Activated naive CD4-positive, alpha-beta T cell treated with anti-CD3 and anti-CD28 coated beads, Interleukin-2, amount 50 U/mL, for 24 hours (primary cell): ENCODE measurements around the gene ZCCHC17.
"Not testable (repeated sequence)": the region's sequence is repeated elsewhere in the genome, so short reads cannot be mapped to it uniquely, and the experiment has no call there.

ENCODE experiments used
- H3K27ac Mint-ChIP-seq: one replicate; pipeline ENCODE4 v1.8.0; 2021; ENCODE audit warnings: mild to moderate bottlenecking, mixed read lengths
- H3K27me3 Mint-ChIP-seq: one replicate; pipeline ENCODE4 v1.8.0; 2021; ENCODE audit warnings: mixed read lengths
- H3K36me3 Mint-ChIP-seq: one replicate; pipeline ENCODE4 v1.8.0; 2021; ENCODE audit warnings: mixed read lengths
- H3K4me1 Mint-ChIP-seq: one replicate; pipeline ENCODE4 v1.8.0; 2021; ENCODE audit warnings: mixed read lengths
- H3K4me3 Mint-ChIP-seq: one replicate; pipeline ENCODE4 v1.8.0; 2021; ENCODE audit warnings: mild to moderate bottlenecking, mixed read lengths
- H3K9me3 Mint-ChIP-seq: one replicate; pipeline ENCODE4 v1.8.0; 2021; ENCODE audit warnings: mixed read lengths

The ZCCHC17 gene

GRCh38 chr1:31296486-31297276 is at the start of gene ZCCHC17, which contains the start of gene SNRNP40:
Gene ZCCHC17, plus strand, starts transcription at chr1:31297032. Its CDS starts 13,067 bp downstream, at chr1:31310099.
Gene SNRNP40, minus strand, starts transcription at chr1:31296788. Its CDS starts 37 bp downstream, at chr1:31296751.
- H3K4me3 Mint-ChIP-seq, result no peak within 1 kb of the TSS
- H3K36me3 Mint-ChIP-seq, result peaks cover 18% of the 10 kb centered on the region
- H3K27ac Mint-ChIP-seq, result no peak within 1 kb of the TSS
- H3K4me1 Mint-ChIP-seq, result peaks cover 53% of the 10 kb centered on the region
- no peaks in the 10 kb centered on the region for H3K27me3 Mint-ChIP-seq
- no peaks in the 10 kb centered on the region for H3K9me3 Mint-ChIP-seq

GRCh38 chr1:31248276-31248675 is 48.6 kb upstream of the ZCCHC17 start:
- no peaks in the 10 kb centered on the region for H3K4me1 Mint-ChIP-seq
- H3K36me3 Mint-ChIP-seq, result no peaks in the 10 kb centered on the region
- no peak overlapping the region for H3K27ac Mint-ChIP-seq
- no peaks in the 10 kb centered on the region for H3K9me3 Mint-ChIP-seq
- H3K27me3 Mint-ChIP-seq, result no peaks in the 10 kb centered on the region
- H3K4me3 Mint-ChIP-seq, result no peak overlapping the region

GRCh38 chr1:31249854-31250253 is 47.0 kb upstream of the ZCCHC17 start:
- Mint-ChIP-seq H3K4me1 (no peaks in the 10 kb centered on the region), H3K36me3 (peaks cover 1% of the 10 kb centered on the region), H3K27me3 (no peaks in the 10 kb centered on the region), H3K9me3 (no peaks in the 10 kb centered on the region), H3K27ac (no peak overlapping the region), H3K4me3 (no peak overlapping the region)

GRCh38 chr1:31257213-31257612 is 39.6 kb upstream of the ZCCHC17 start:
- Mint-ChIP-seq H3K36me3 (peaks cover 18% of the 10 kb centered on the region), H3K9me3 (no peaks in the 10 kb centered on the region), H3K4me1 (no peaks in the 10 kb centered on the region)

GRCh38 chr1:31258581-31258980 is 38.3 kb upstream of the ZCCHC17 start:
- Mint-ChIP-seq H3K36me3 (peaks cover 18% of the 10 kb centered on the region), H3K4me1 (no peaks in the 10 kb centered on the region), H3K4me3 (no peak overlapping the region), H3K27me3 (no peaks in the 10 kb centered on the region), H3K27ac (no peak overlapping the region), H3K9me3 (no peaks in the 10 kb centered on the region)

More at GRCh38 chr1:31257213-31257612, 39.6 kb upstream of the ZCCHC17 start:
- Mint-ChIP-seq H3K27me3 (no peaks in the 10 kb centered on the region), H3K27ac (no peak overlapping the region), H3K4me3 (no peak overlapping the region)

- Mint-ChIP-seq H3K9me3 (no peaks in the 10 kb centered on the region), H3K27me3 (no peaks in the 10 kb centered on the region), H3K27ac (no peak overlapping the region), H3K4me3 (no peak overlapping the region), H3K4me1 (no peaks in the 10 kb centered on the region), H3K36me3 (peaks cover 22% of the 10 kb centered on the region)
These were observed 37.1 kb upstream of the ZCCHC17 start for GRCh38 chr1:31259746-31260145.

DNA sequence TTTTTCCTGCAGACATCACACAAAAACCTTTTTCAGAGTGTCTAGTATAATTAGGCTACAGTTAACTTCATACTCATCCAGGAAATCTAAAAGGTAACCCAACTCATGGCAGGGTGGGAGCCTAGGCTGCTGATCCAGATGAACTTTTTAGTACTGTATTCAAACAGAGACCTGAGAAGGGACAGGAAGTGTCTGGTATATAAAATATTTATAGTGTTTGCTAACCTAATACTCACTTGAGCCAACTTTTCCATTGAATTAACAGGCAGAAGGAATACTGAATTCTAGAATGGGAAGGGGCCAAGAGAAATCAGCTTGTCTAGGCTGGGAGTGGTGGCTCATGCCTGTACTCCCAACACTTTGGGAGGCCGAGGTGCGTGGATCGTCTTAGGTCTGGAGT is 34.9 kb upstream of the ZCCHC17 start:
- Mint-ChIP-seq H3K27ac (no peak overlapping the region), H3K9me3 (no peaks in the 10 kb centered on the region), H3K4me3 (no peak overlapping the region), H3K4me1 (no peaks in the 10 kb centered on the region), H3K27me3 (no peaks in the 10 kb centered on the region), H3K36me3 (peaks cover 31% of the 10 kb centered on the region)

- H3K4me3 Mint-ChIP-seq, H3K4me1 Mint-ChIP-seq, H3K27ac Mint-ChIP-seq, H3K27me3 Mint-ChIP-seq, H3K9me3 Mint-ChIP-seq: not testable (repeated sequence)
- H3K36me3 Mint-ChIP-seq, result peaks cover 32% of the 10 kb centered on the region
These were observed 34.4 kb upstream of the ZCCHC17 start for GRCh38 chr1:31262393-31262792.

GRCh38 chr1:31263408-31263807 is 33.4 kb upstream of the ZCCHC17 start:
- Mint-ChIP-seq H3K4me3 (no peak overlapping the region), H3K9me3 (no peaks in the 10 kb centered on the region), H3K27ac (no peak overlapping the region), H3K4me1 (no peaks in the 10 kb centered on the region), H3K36me3 (peaks cover 26% of the 10 kb centered on the region), H3K27me3 (no peaks in the 10 kb centered on the region)

DNA sequence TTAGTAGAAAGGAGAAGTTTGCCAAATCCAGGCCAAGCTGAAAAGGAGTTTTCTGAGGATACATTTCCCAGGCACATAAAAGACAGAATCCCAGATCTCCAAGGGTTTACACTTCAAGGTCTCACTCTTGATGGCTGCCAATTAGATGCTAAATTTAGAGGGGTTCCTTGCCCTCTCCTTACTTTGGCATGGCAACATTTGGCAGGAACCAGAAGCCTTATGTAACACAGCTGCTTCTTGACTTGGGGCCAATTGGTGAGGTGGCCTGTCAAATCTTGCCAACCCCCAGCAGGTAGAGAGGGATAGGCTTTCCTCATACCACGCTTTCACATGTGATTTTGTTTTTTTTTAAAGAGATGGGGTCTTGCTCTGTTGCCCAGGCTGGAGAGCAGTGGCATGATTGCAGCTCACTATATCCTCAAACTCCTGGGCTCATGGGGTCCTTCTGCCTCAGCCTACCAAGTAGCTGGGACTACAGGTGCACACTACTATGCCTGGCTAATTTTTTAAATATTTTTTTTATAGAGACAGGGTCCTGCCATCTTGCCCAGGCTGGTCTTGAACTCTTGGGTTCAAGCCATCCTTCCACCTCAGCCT is 31.9 kb upstream of the ZCCHC17 start:
- Mint-ChIP-seq H3K4me3 (no peak overlapping the region), H3K36me3 (peaks cover 24% of the 10 kb centered on the region), H3K4me1 (no peaks in the 10 kb centered on the region), H3K9me3 (no peaks in the 10 kb centered on the region), H3K27ac (no peak overlapping the region), H3K27me3 (no peaks in the 10 kb centered on the region)

DNA sequence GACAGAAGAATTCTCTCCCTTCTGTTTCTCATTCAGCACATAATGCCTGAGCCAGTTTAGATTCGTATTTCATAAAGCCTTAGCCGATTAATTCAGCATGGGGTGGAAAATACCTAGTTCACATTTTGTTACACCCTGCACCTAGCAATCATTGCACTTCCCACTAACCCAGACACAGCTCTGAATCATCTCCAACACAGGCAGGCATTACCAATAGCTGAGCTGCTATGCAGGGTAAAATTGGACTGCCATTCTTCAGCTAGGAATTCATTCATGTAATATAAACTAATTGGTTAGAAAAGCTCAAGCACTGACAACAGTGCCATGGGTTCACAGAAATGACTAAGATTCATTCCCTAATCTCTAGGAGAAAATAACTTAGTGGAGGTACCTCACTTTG is 30.3 kb upstream of the ZCCHC17 start:
- Mint-ChIP-seq H3K36me3 (peaks cover 23% of the 10 kb centered on the region), H3K27ac (no peak overlapping the region), H3K4me3 (no peak overlapping the region), H3K9me3 (no peaks in the 10 kb centered on the region), H3K4me1 (no peaks in the 10 kb centered on the region), H3K27me3 (no peaks in the 10 kb centered on the region)

DNA sequence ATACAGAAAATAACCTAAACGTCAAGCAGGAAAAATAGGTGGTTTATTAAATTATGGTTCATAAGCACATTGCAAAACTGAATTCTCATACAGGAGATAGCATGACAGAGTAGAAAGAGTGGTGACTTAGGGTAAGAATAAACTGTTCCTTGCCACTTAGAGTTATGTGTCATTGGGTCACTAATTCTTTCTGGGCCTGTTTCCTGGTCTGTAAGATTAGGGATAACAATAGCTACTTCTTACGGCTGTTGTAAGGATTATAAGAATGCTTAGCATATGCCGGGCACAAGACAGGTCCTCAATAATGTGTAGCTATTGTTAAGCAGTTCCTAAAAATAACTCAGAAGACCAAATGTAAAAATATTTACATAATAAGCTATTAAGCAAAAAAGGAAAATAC is 24.5 kb upstream of the ZCCHC17 start:
- no peak overlapping the region for H3K27ac Mint-ChIP-seq
- no peaks in the 10 kb centered on the region for H3K27me3 Mint-ChIP-seq
- peaks cover 11% of the 10 kb centered on the region for H3K4me1 Mint-ChIP-seq
- H3K36me3 Mint-ChIP-seq, result peaks cover 11% of the 10 kb centered on the region
- H3K9me3 Mint-ChIP-seq, result no peaks in the 10 kb centered on the region
- H3K4me3 Mint-ChIP-seq, result no peak overlapping the region

DNA sequence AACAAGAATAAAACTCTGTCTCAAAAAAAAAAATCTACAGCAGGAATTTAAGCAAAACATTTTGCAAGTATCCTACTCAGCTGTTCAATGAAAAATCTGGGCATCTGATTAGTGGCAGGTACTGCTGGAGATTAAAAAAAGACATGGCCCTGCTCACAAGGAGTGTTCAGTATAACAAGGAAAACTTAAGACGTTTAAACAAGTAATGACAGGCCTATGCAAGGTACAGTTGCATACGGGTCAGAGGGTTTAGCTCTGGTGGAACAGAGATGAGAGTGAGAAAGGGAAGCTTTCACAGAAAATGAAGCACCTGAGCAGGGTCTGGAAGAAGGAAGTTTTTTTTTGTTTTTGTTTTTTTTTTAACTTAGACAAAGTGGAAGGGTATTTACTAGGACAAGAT is 23.2 kb upstream of the ZCCHC17 start:
- Mint-ChIP-seq H3K4me3 (no peak overlapping the region), H3K9me3 (no peaks in the 10 kb centered on the region), H3K27ac (no peak overlapping the region), H3K36me3 (peaks cover 12% of the 10 kb centered on the region), H3K27me3 (no peaks in the 10 kb centered on the region), H3K4me1 (peaks cover 17% of the 10 kb centered on the region)

- Mint-ChIP-seq H3K36me3 (peaks cover 21% of the 10 kb centered on the region), H3K4me1 (peaks cover 12% of the 10 kb centered on the region)
- H3K9me3 Mint-ChIP-seq, H3K4me3 Mint-ChIP-seq, H3K27me3 Mint-ChIP-seq, H3K27ac Mint-ChIP-seq: not testable (repeated sequence)
These were observed 14.4 kb upstream of the ZCCHC17 start for GRCh38 chr1:31282426-31282825.

DNA sequence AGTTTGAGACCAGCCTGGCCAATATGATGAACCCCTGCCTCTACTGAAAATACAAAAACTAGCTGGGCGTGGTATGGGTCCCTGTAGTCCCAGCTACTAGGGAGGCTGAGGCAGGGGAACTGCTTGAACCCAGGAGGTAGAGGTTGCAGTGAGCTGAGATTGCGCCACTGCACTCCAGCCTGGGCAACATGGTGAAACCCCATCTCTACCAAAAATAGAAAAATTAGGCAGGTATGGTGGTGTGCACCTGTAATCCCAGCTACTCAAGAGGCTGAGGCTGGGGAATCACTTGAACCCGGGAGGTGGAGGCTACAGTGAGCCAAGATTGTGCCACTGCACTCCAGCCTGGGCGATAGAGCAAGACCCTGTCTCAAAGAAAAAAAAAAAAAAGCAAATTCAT is 9.0 kb upstream of the ZCCHC17 start:
- not testable (repeated sequence) for H3K9me3 Mint-ChIP-seq, H3K27me3 Mint-ChIP-seq, H3K4me3 Mint-ChIP-seq, H3K27ac Mint-ChIP-seq
- H3K36me3 Mint-ChIP-seq, result peaks cover 18% of the 10 kb centered on the region
- peaks cover 12% of the 10 kb centered on the region for H3K4me1 Mint-ChIP-seq

DNA sequence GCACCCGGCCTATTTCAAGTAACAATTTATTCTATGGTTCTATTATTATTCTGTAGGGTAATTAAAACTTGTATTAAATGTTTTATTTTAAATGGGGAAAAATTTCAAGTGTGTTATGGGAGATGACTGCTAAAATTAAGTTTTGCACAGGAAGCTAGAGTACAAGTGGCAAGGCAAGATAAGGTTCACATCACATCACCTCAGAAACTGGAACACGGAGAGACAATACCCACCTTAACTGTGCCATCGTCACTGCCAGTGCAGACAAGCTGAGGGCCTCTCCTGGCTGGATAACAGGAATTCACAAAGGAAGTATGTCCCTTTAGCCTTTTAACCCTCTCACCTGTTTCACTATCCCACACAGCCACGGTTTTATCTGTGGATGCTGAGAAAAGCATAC is 7.8 kb upstream of the ZCCHC17 start:
- peaks cover 16% of the 10 kb centered on the region for H3K4me1 Mint-ChIP-seq

More for the DNA sequence above, 7.8 kb upstream of the ZCCHC17 start:
- no peak overlapping the region for H3K27ac Mint-ChIP-seq
- peaks cover 17% of the 10 kb centered on the region for H3K36me3 Mint-ChIP-seq
- no peaks in the 10 kb centered on the region for H3K27me3 Mint-ChIP-seq
- no peaks in the 10 kb centered on the region for H3K9me3 Mint-ChIP-seq
- no peak overlapping the region for H3K4me3 Mint-ChIP-seq
